ENCODE measurements around the gene APH1B. TPM values are rescaled to one million over a fixed set of nuclear protein-coding genes. Genes with fewer than 3 reads are reported as not detected.
A peak's percentile ranks its signal among the peaks of the same experiment; 100 is the strongest.

Gene APH1B
- total and polyA plus RNA-seq, 2 of the 4 experiments (the other 2 are of a cell fraction), result 7.0 to 7.7 TPM

DNA sequence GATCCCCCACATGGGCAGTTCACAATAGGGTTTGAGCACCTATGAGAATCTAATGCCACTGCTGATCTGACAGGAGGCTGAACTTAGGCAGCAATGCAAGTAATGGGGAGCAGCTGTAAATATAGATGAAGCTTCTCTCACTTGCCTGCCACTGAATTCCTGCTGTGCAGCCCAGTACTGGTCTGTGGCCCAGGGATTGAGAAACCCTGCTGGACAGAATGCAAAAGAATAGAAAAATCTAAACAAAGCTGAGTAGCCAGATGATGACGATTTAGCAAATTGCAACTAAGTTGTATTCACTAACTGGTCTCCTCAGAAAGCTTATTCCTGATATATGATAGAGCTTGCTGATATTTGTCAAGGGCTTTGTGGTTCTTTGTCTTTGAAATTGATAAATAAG lies 34.3 kb upstream of the APH1B start:
- Histone ChIP-seq H3K4ac (ENCODE audit: low read depth, low read length) (no peak overlapping the region), H3K9me3 (ENCODE audit: control insufficient read depth, insufficient read depth, low read length) (no peaks in the 10 kb centered on the region; the same call in 1 of the 2 replicates), H3K36me3 (ENCODE audit: control insufficient read depth, insufficient read depth, low read length) (peaks cover 10% of the 10 kb centered on the region), H3K18ac (ENCODE audit: low read depth, low read length) (no peak overlapping the region; the same call in 1 of the 2 replicates), H3K79me1 (ENCODE audit: low read depth in 1 of 2, low read length in 2 of 2) (peaks cover 25 to 71% of the 10 kb centered on the region in 2 experiments), H4K91ac (ENCODE audit: insufficient read depth, low read depth, low read length) (no peak overlapping the region), H3K9me1 (ENCODE audit: insufficient read depth, low read length) (peaks cover 11% of the 10 kb centered on the region), H3K14ac (replicated peaks; ENCODE audit: low read depth, low read length) (no peak overlapping the region), H3K4me2 (ENCODE audit: low read depth, low read length) (no peak overlapping the region), H3K27ac (ENCODE audit: insufficient read depth, low read length) (peak overlapping the region; percentile 61; the same call in 1 of the 2 replicates), H2BK15ac (ENCODE audit: low read depth, low read length) (0 out of 3 replicates have a peak overlapping the region, but pooled peaks have one; percentile 53), H3K27me3 (ENCODE audit: control insufficient read depth, insufficient read depth, low read length) (no peaks in the 10 kb centered on the region), H3K9ac (ENCODE audit: low read depth, low read length) (no peak overlapping the region), H2BK20ac (ENCODE audit: low read depth, low read length) (no peak overlapping the region), H4K8ac (ENCODE audit: low read depth in 2 of 2, low read length in 2 of 2) (peak overlapping the region in 1 of 2 experiments; percentile 36; a peak in 1 of 4 replicates), H2AK5ac (ENCODE audit: low read depth, low read length) (no peak overlapping the region), H4K5ac (ENCODE audit: low read depth, low read length) (no peak overlapping the region), H3K23ac (ENCODE audit: low read depth, low read length) (no peak overlapping the region), H3K56ac (ENCODE audit: extremely low read depth, insufficient read depth, low read length) (no peak overlapping the region), H2BK120ac (ENCODE audit: low read depth, low read length) (0 out of 2 replicates have a peak overlapping the region, but pooled peaks have one; percentile 14), H4K20me1 (ENCODE audit: insufficient read depth, low read length) (peaks cover 8% of the 10 kb centered on the region; the same call in 1 of the 2 replicates), H2AK9ac (replicated peaks; ENCODE audit: low read depth, low read length, poor library complexity) (no peak overlapping the region), H2AFZ (replicated peaks; ENCODE audit: low read length, poor library complexity) (no peak overlapping the region), H3K4me3 (ENCODE audit: insufficient read depth, low read depth, low read length) (no peak overlapping the region), H2BK5ac (ENCODE audit: low read depth, low read length, poor library complexity, severe bottlenecking) (peak overlapping the region; percentile 79), H3K4me1 (ENCODE audit: control insufficient read depth, insufficient read depth, low read length) (peaks cover 11% of the 10 kb centered on the region)
- no TSS peak for BruUV-seq (replicated peaks)
- intact Hi-C loops (cut with micrococcal nuclease), result no loop called here
- DNase-seq (peak; percentile 74), ATAC-seq (ENCODE audit: low read depth) (peak; percentile 85)
- TF ChIP-seq, protein P1, sequence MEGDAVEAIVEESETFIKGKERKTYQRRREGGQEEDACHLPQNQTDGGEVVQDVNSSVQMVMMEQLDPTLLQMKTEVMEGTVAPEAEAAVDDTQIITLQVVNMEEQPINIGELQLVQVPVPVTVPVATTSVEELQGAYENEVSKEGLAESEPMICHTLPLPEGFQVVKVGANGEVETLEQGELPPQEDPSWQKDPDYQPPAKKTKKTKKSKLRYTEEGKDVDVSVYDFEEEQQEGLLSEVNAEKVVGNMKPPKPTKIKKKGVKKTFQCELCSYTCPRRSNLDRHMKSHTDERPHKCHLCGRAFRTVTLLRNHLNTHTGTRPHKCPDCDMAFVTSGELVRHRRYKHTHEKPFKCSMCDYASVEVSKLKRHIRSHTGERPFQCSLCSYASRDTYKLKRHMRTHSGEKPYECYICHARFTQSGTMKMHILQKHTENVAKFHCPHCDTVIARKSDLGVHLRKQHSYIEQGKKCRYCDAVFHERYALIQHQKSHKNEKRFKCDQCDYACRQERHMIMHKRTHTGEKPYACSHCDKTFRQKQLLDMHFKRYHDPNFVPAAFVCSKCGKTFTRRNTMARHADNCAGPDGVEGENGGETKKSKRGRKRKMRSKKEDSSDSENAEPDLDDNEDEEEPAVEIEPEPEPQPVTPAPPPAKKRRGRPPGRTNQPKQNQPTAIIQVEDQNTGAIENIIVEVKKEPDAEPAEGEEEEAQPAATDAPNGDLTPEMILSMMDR (conservative IDR thresholded peaks at IDR 0.05; ENCODE audit: low read depth, low read length), result peak; percentile 30; the same call in 1 of the 2 replicates
- TF ChIP-seq RFX5 (IDR thresholded peaks at IDR 0.05; ENCODE audit: low read depth, low read length) (no peak), CHD1 (IDR thresholded peaks at IDR 0.05; ENCODE audit: low read depth, low read length) (no peak), CEBPB (IDR thresholded peaks at IDR 0.05; ENCODE audit: low read depth, low read length) (peak; percentile 61)
- dilution Hi-C loops (cut with HindIII; ENCODE audit: low sequenced_read_pairs, unreplicated experiment), result no loop called here
- ChIA-PET CTCF (interaction anchor here (0.5 to 1.5 kb wide), 5 partner anchors 18 to 118 kb away, joined by 3 to 5 read pairs (median 3); no protein-coding TSS in a partner anchor), POLR2A (ENCODE audit: unreplicated experiment) (no interaction called here)
- in situ Hi-C loops (cut with MboI; ENCODE audit: low sequenced_read_pairs), result no loop called here
- no CpG with 5 or more reads among the region's 1 CpG for WGBS, 2 experiments (ENCODE audit: extremely low coverage in 2 of 2, insufficient read length in 1 of 2)

All from IMR-90 (cell line).